Erythroblast (primary cell): ENCODE results near the gene MEA1.

Experiments
- GATA1 ChIP-seq: IDR thresholded peaks from 2 replicates; pipeline ENCODE4 v1.6.1; 2011; ENCODE audit warnings: low read depth, mild to moderate bottlenecking, control low read depth, low read length, moderate library complexity
- POLR2A ChIP-seq: IDR thresholded peaks from 2 replicates; pipeline ENCODE4 v1.6.1; 2011; ENCODE audit warnings: mild to moderate bottlenecking, low read length

DNA sequence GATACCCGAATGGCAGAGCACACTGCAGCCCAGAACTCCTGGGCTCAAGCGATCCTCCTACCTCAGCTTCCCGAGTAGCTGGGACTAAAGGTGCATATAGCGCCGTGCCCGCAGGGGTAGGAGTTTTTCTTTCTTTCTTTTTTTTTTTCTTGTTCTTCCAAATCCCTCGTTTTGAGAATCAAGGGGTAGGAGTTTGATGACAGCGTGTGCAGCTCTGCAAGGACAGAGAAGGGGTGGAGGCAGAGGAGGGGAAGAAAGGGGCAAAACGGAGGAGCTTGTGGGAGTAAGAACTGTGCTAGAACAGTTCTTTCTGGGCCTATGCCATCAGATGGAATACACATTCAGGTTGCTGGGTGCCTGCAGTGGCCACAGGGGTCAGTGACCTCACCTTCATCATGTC, 23.0 kb upstream of the MEA1 start:
- no peak for TF ChIP-seq GATA1
- TF ChIP-seq POLR2A: no peak
